Stomach smooth muscle (tissue), 2 donors: ENCODE results near the gene SGCB.

Source experiments
- H3K27ac ChIP-seq: one replicate; pipeline ENCODE4 v1.7.0; 2013; ENCODE audit warnings: mild to moderate bottlenecking, low read length, inconsistent platforms
- H3K27me3 ChIP-seq, 2 donors: one replicate each; pipeline ENCODE4 v1.7.0; 2013; ENCODE audit warnings: low read length in 2 of 2; ENCODE audit not compliant: insufficient read depth in 2 of 2, control insufficient read depth in 1 of 2
- H3K36me3 ChIP-seq, 2 donors: one replicate each; pipeline ENCODE4 v1.7.0; 2013; ENCODE audit warnings: low read length in 2 of 2; ENCODE audit not compliant: control insufficient read depth in 2 of 2, insufficient read depth in 2 of 2
- H3K4me1 ChIP-seq: one replicate; pipeline ENCODE4 v1.7.0; 2013; ENCODE audit warnings: low read length; ENCODE audit not compliant: control insufficient read depth, insufficient read depth
- H3K4me3 ChIP-seq, 2 donors: one replicate each; pipeline ENCODE4 v1.7.0; 2013; ENCODE audit warnings: low read length in 2 of 2
- H3K9ac ChIP-seq, 2 donors: one replicate each; pipeline ENCODE4 v1.7.0; 2013; ENCODE audit warnings: low read length in 2 of 2, mild to moderate bottlenecking in 1 of 2
- H3K9me3 ChIP-seq, 2 donors: one replicate each; pipeline ENCODE4 v1.7.0; 2013; ENCODE audit warnings: low read length in 2 of 2; ENCODE audit not compliant: control insufficient read depth in 2 of 2
- donor health status: healthy.
- donor health status: Pancreatic carcinoma.

The SGCB gene

DNA sequence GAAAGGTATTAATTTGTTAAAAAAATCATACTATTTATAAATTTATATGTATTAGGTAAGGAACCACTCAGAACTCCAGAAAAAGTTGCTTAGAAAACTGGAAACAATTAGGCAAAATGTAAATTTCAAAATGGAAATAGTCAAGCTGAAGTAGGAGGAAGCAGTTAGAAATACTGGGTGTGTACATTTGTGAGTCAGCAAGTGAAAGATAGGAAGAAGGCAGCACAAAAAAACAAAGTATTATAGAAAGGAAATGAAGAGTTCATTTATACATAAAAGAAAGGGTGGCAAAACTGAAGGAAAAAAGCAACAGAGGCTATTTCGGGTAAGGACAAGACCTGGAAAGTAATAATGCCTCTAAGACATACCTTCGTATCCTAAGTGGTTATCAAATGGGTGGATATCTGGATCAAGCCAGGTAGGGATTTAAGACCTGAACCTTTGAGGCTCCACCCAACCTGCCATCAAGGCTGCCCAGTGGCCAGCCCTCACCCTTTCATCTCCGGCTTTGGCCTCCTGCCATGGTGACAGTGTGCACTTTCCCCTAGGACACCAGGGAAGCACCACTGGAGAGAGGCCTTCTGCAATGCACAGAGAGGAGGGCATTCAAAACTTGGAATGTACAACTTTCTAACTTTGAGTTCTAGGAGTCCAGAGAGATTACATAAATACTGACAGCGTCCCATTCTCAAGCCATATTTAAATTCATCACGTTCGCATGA, 18.0 kb downstream of the SGCB start, which contains the start of gene LRRC66:
TSS of gene LRRC66 (minus strand) at position 428 of the 722 bp plus-strand sequence. CDS start 2,750 bp downstream, outside the sequence.
- H3K9me3 ChIP-seq = no peaks in the 10 kb centered on the region
- H3K27me3 ChIP-seq = no peaks in the 10 kb centered on the region
- no peaks in the 10 kb centered on the region for H3K4me1 ChIP-seq
- H3K9ac ChIP-seq = no peak within 1 kb of the TSS
- H3K27ac ChIP-seq = no peak within 1 kb of the TSS
- no peak within 1 kb of the TSS for H3K4me3 ChIP-seq
- peaks cover 13 to 17% of the 10 kb centered on the region in 2 donors for H3K36me3 ChIP-seq

- no peak overlapping the region for H3K27ac ChIP-seq
- no peak overlapping the region for H3K4me3 ChIP-seq
- H3K36me3 ChIP-seq = peaks cover 6 to 7% of the 10 kb centered on the region in 2 donors
- no peaks in the 10 kb centered on the region for H3K27me3 ChIP-seq
- H3K9ac ChIP-seq = no peak overlapping the region
- H3K4me1 ChIP-seq = no peaks in the 10 kb centered on the region
- H3K9me3 ChIP-seq = no peaks in the 10 kb centered on the region
These were observed 20.3 kb downstream of the SGCB start for GRCh38 chr4:52017814-52018213.

DNA sequence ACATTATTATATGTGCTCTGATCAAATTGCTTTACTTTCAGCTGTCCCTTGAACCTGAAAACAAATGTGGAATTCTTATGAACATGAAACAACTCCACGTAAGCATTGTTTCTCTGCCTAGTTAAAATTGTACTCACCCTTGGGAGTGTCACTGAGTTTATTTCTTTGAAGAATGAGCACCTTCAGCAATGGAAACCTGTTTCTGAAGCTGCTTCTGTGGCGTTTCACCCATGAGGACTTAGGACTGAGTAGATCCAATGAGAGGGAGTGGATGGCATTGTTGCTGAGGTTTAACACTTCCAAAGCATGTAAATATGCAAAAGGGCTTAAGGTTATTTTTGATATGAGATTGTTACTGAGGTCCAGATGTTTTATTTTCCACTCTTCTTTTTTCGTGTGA, 21.1 kb downstream of the SGCB start:
- Histone ChIP-seq H3K4me3 (no peak overlapping the region), H3K9me3 (no peaks in the 10 kb centered on the region), H3K9ac (no peak overlapping the region), H3K36me3 (no peaks in the 10 kb centered on the region), H3K27me3 (no peaks in the 10 kb centered on the region), H3K4me1 (no peaks in the 10 kb centered on the region), H3K27ac (no peak overlapping the region)

GRCh38 chr4:52015366-52015765, 22.7 kb downstream of the SGCB start:
- no peaks in the 10 kb centered on the region for H3K27me3 ChIP-seq
- no peaks in the 10 kb centered on the region for H3K9me3 ChIP-seq
- H3K4me3 ChIP-seq = no peak overlapping the region
- no peaks in the 10 kb centered on the region for H3K4me1 ChIP-seq
- peaks cover 0 to 2% of the 10 kb centered on the region in 2 donors for H3K36me3 ChIP-seq
- no peak overlapping the region for H3K9ac ChIP-seq
- no peak overlapping the region for H3K27ac ChIP-seq

DNA sequence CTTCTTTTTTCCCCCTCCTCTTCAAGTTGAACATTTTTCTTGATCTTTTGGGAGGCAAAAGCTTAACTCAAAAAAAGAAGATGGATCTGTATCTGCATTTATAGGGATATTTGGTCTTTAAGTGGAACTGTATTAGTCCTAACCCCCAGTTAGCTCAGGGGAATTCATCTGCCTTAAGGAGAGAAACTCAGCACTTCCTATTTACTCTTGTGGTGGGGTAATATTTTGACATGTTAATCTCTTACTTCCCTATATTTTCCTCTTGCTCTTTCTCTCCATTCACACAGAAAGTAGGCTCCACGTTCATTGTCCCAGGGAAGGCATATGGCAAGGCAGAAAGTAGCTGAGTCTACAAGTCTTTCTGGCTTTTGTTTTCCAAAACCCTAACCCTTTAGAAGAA, 23.2 kb downstream of the SGCB start:
- Histone ChIP-seq H3K9me3 (no peaks in the 10 kb centered on the region), H3K4me1 (no peaks in the 10 kb centered on the region), H3K27ac (no peak overlapping the region), H3K36me3 (peaks cover 0 to 2% of the 10 kb centered on the region in 2 donors), H3K9ac (no peak overlapping the region), H3K4me3 (no peak overlapping the region), H3K27me3 (no peaks in the 10 kb centered on the region)

DNA sequence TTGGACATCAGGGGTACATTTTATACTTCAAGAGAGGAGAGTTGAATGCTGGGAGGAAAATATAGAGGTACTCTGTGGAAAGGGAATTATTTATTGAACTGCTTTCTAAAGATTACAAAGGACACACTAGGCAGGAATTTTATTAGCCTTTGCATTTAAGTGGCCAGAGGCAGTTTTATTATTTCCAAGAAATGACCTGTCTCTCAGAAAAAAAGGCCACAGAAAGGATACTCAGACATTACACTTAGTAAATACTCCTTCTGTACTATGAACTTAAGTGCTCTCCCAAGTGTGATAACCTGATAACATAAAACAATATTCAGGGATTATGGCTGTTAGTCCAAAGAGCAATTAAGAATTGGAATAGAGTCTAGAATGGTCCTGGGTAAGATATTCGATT, 25.4 kb downstream of the SGCB start:
- no peaks in the 10 kb centered on the region for H3K27me3 ChIP-seq
- no peak overlapping the region for H3K4me3 ChIP-seq
- H3K27ac ChIP-seq = no peak overlapping the region
- no peak overlapping the region for H3K9ac ChIP-seq
- H3K4me1 ChIP-seq = no peaks in the 10 kb centered on the region
- no peaks in the 10 kb centered on the region for H3K9me3 ChIP-seq
- peaks cover 0 to 2% of the 10 kb centered on the region in 2 donors for H3K36me3 ChIP-seq

DNA sequence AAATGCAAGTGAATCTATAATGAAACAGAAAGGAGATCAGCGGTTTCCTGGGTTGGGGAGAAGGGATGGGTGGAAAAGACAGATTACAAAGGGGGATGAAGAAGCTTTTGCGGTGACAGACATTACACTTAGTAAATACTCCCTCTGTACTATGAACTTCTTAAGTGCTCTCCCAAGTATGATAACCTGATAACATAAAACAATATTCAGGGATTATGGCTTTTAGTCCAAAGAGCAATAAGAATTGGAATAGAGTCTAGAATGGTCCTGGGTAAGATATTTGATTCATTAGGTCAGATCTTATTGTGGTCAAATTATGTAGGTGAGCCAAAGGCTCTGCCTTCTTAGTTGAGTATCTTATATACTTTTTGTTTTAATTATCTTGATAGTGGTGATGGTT, 27.1 kb downstream of the SGCB start:
- no peaks in the 10 kb centered on the region for H3K4me1 ChIP-seq
- peaks cover 0 to 2% of the 10 kb centered on the region in 2 donors for H3K36me3 ChIP-seq
- no peaks in the 10 kb centered on the region for H3K27me3 ChIP-seq
- H3K4me3 ChIP-seq = no peak overlapping the region
- H3K9ac ChIP-seq = no peak overlapping the region
- H3K27ac ChIP-seq = no peak overlapping the region
- H3K9me3 ChIP-seq = no peaks in the 10 kb centered on the region

DNA sequence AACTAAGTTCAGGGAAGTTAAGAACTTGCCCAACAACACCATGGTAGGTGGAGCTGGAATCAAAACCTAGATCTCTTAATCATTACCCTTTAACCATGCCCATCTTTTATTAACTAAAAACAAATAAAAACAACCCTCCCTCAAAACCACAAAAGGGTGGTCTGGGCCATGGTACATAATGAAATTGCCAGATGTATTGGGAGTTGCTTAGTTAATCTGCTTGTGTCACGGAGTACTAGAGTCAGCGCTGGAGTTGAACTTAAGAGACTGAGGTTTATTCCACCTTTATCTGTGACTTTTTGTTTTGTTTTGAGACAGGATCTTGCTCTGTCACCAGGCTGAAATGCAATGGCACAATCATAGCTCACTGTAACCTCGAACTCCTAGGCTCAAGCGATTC, 31.2 kb downstream of the SGCB start:
- no peak overlapping the region for H3K27ac ChIP-seq
- H3K4me1 ChIP-seq = no peaks in the 10 kb centered on the region
- no peak overlapping the region for H3K4me3 ChIP-seq
- H3K36me3 ChIP-seq = peaks cover 0 to 2% of the 10 kb centered on the region in 2 donors
- H3K9ac ChIP-seq = no peak overlapping the region
- H3K27me3 ChIP-seq = no peaks in the 10 kb centered on the region
- no peaks in the 10 kb centered on the region for H3K9me3 ChIP-seq

DNA sequence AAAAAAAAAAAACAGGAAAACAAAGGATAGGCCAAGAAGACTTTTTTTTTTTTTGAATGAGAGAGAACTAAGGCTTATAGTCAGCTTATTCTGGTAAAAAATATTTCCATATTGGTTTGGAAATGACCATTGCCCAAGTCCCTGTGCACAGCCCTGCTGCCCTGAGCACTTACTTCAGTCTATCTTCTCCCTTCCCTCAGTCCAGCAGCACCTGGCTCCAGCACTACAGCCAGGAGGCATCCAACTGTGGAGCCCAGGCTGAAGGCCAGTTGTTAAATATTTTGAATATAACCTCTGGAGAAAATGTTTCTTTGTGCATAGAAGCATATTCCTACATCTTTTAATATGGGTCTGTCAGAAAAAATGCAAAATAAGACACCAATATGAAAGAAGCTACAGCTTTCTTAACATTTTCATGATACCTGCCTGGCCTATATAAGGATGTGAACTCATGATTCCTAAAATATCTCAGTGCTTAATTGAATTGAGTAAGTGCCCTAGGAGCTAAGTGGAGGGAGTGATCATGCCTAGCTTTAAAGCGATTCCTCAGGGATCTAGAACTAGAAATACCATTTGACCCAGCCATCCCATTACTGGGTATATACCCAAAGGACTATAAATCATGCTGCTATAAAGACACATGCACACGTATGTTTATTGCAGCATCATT, 32.4 kb downstream of the SGCB start:
- Histone ChIP-seq H3K9me3 (no peaks in the 10 kb centered on the region), H3K4me3 (no peak overlapping the region), H3K27me3 (no peaks in the 10 kb centered on the region), H3K4me1 (no peaks in the 10 kb centered on the region), H3K9ac (no peak overlapping the region), H3K36me3 (no peaks in the 10 kb centered on the region), H3K27ac (no peak overlapping the region)

DNA sequence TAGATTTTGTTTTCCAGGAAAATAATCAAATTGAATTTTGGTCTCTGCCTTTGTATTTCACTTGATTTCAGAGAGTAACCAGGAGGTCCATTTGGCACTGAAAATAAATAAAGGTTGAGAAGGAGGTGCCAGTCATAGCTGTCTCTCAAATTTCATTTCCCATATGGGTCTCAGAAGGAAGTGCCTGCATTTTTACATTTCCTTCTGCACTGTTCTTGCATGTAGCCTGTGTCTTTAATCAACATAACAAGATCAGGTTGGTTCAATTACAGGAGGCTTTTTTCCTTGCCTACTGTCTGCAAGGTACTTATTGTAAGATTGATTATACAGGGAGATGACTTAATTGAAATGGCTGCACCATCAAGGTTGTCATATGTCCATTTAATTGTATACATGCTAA, 33.7 kb downstream of the SGCB start:
- Histone ChIP-seq H3K27ac (no peak overlapping the region), H3K4me3 (no peak overlapping the region), H3K9ac (no peak overlapping the region), H3K36me3 (no peaks in the 10 kb centered on the region), H3K9me3 (no peaks in the 10 kb centered on the region), H3K4me1 (no peaks in the 10 kb centered on the region), H3K27me3 (no peaks in the 10 kb centered on the region)

DNA sequence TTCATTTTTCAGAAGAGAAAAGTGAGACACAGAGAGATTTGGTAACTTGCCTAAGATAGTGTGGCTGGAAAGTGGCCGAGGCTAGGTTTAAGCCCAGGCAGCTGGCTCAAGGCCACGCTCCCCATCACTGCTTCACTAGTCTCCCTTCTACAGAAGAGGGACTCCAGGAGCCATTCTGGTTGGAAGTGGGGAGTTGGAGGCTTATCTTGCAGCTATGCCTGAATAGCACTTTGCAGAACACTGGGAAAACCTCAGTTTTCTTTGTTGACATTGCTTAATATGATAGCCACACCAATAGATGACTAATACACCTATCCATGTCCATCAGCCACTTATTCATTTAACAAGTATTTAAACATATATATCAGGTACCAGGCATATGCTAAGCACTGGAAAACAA, 36.5 kb downstream of the SGCB start:
- H3K4me1 ChIP-seq = no peaks in the 10 kb centered on the region

More for the DNA sequence above, 36.5 kb downstream of the SGCB start:
- Histone ChIP-seq H3K9ac (no peak overlapping the region), H3K36me3 (no peaks in the 10 kb centered on the region), H3K27ac (no peak overlapping the region), H3K4me3 (no peak overlapping the region), H3K27me3 (no peaks in the 10 kb centered on the region), H3K9me3 (no peaks in the 10 kb centered on the region)
